KMS-11 (cell line): ENCODE measurements around the gene TMEM14A.

Source experiments
- H2AFZ ChIP-seq: fragments of 200-600 bp; sonication (generic); 2 replicates; pipeline ENCODE4 v1.6.1; 2016; ENCODE audit warnings: antibody characterized with exemption, mixed run types, low read depth
- H3K27ac ChIP-seq: fragments of 200-600 bp; sonication (generic); 2 replicates; pipeline ENCODE4 v1.6.1; 2016; ENCODE audit warnings: mild to moderate bottlenecking, mixed run types
- H3K27me3 ChIP-seq: fragments of 200-600 bp; sonication (generic); 2 replicates; pipeline ENCODE4 v1.6.1; 2017; ENCODE audit warnings: mild to moderate bottlenecking, low read depth, mixed run types, moderate library complexity; ENCODE audit not compliant: insufficient read depth
- H3K36me3 ChIP-seq: fragments of 200-600 bp; sonication (generic); 2 replicates; pipeline ENCODE4 v1.6.1; 2017; ENCODE audit warnings: mild to moderate bottlenecking, mixed run types; ENCODE audit not compliant: insufficient read depth
- H3K4me1 ChIP-seq: fragments of 200-600 bp; sonication (generic); 2 replicates; pipeline ENCODE4 v1.6.1; 2016; ENCODE audit warnings: mild to moderate bottlenecking, low read depth, mixed run types; ENCODE audit not compliant: poor library complexity, severe bottlenecking
- H3K4me2 ChIP-seq: fragments of 200-600 bp; sonication (generic); 2 replicates; pipeline ENCODE4 v1.7.0; 2016; ENCODE audit warnings: mild to moderate bottlenecking, mixed run types
- H3K4me3 ChIP-seq: fragments of 200-600 bp; sonication (generic); IDR thresholded peaks from 2 replicates; pipeline ENCODE4 v1.6.1; 2017; ENCODE audit warnings: low read depth, low read length, mixed read lengths; ENCODE audit not compliant: insufficient read depth
- H3K79me2 ChIP-seq: fragments of 200-600 bp; sonication (generic); 2 replicates; pipeline ENCODE4 v1.6.1; 2016; ENCODE audit warnings: low read depth, mixed run types; ENCODE audit not compliant: insufficient read depth
- H3K9ac ChIP-seq: fragments of 200-600 bp; sonication (generic); 2 replicates; pipeline ENCODE4 v1.6.1; 2016; ENCODE audit warnings: mild to moderate bottlenecking, mixed run types
- H4K20me1 ChIP-seq: fragments of 200-600 bp; sonication (generic); 2 replicates; pipeline ENCODE4 v1.6.1; 2016; ENCODE audit warnings: mild to moderate bottlenecking, mixed run types; ENCODE audit not compliant: insufficient read depth
- CTCF ChIP-seq: fragments of 200-600 bp; sonication (generic); conservative IDR thresholded peaks from 2 replicates; pipeline ENCODE4 v1.6.1; 2017; ENCODE audit warnings: low read depth, mild to moderate bottlenecking, antibody characterized with exemption, low read length, moderate library complexity, mixed read lengths

Gene TMEM14A

DNA sequence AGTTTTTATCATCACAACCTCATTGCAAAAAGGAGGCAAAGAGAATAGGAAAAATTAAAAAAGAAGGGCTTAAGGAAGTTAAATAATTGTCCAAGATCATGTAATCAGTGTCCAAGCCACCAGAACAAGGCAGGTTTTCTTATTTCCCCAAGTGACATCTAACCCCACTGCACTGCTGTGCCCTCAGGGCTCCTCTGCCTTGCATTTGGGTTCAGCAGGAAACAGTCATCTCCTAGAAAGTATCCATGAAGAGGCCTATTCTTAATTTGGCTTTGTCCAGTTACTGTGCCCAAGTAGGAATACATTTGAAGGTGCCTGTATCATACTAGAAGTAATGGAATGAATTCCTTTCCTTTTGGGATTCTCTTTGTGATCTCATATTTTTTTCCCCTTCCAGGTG is 10.5 kb downstream of the TMEM14A start:
- no peaks in the 10 kb centered on the region for H3K36me3 ChIP-seq
- H3K79me2 ChIP-seq = no peaks in the 10 kb centered on the region
- peaks cover 1% of the 10 kb centered on the region for H3K4me1 ChIP-seq
- TF ChIP-seq CTCF = no peak
- H3K4me2 ChIP-seq = no peak overlapping the region
- H4K20me1 ChIP-seq = no peaks in the 10 kb centered on the region
- no peaks in the 10 kb centered on the region for H3K27me3 ChIP-seq
- H3K4me3 ChIP-seq = no peak overlapping the region
- H3K9ac ChIP-seq = no peak overlapping the region
- H2AFZ ChIP-seq = no peak overlapping the region
- no peak overlapping the region for H3K27ac ChIP-seq

DNA sequence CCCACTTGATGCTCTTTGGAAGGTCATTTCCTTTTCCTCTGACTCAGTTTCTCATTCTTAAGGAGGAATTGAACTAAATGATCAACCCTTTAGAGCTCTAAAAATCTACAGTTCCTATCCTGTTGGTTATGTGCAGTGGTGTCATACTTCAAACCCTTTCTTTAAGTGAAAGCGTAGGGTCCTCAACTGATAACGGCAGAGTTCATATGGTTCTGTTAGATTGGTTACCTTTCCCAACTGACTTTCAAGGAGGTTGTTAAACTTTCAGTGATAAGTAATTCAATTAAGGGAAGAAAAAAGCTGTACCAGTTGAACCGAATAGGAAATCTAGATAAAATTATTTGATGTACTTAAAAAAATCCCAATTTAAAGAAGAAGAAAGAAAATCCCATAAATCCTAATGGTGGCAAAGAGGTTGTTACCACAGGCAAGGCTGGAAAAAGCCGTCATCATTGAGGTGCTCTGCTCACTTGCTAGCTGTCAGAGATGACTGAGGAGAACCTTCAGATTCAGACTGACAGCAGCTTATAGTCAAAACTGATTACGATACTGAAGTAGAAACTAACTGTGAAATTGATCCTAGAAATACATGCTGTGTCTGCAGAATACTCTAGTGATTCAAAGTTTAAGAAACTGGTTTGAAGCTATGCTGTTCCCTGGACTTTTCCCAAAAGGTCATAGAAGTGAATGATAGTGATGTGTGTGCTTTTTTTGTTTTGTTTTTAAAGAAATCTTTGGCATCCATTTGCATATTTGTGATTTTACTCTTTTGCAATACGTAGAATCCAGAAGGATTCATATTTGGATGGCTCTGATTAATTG is 16.2 kb downstream of the TMEM14A start:
- H2AFZ ChIP-seq = no peak overlapping the region
- no peak overlapping the region for H3K4me3 ChIP-seq
- no peaks in the 10 kb centered on the region for H4K20me1 ChIP-seq
- H3K4me1 ChIP-seq = no peaks in the 10 kb centered on the region
- H3K4me2 ChIP-seq = no peak overlapping the region
- no peaks in the 10 kb centered on the region for H3K79me2 ChIP-seq
- no peaks in the 10 kb centered on the region for H3K27me3 ChIP-seq
- no peaks in the 10 kb centered on the region for H3K36me3 ChIP-seq
- no peak for TF ChIP-seq CTCF
- no peak overlapping the region for H3K9ac ChIP-seq
- no peak overlapping the region for H3K27ac ChIP-seq

DNA sequence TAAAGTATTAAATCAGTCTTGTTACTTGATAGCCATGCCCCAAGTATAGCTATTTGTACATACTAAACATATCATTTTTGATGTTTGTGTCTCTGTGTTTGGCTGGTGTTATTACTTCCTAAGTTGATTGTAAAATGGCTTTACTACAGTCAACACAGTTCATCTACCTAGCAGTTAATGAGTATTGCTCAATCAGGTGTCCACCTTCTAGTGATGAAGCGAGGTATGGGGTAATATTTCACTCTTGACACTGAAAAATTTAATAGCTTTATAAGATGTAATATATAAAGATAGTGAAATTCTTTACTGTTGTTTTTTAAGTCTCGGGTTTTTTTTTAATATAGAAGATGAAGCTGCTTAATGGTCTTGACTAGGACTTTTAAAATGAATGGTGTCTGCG is 18.9 kb downstream of the TMEM14A start:
- no peaks in the 10 kb centered on the region for H3K27me3 ChIP-seq

DNA sequence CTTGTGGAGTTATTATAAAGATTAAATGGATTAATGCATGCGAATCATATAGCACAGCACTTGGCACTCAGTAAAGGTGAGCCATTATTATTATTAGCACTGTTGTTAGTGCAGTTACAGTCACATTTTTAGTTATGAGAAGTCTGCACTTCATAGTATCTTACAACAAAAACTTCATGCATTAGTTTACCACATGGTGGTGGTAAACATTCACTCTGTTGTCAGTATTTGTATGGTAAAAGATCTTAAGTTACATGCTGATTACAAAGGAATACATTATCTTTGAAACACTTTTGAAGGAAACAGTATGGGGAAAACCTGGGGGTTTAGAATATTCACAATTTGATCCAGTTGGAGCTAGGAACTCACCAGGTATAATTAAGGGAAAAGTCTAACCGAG is 20.8 kb downstream of the TMEM14A start:
- Histone ChIP-seq H4K20me1 (no peaks in the 10 kb centered on the region), H3K4me2 (no peak overlapping the region)

More for the DNA sequence above, 18.9 kb downstream of the TMEM14A start:
- Histone ChIP-seq H3K4me2 (no peak overlapping the region), H3K4me1 (no peaks in the 10 kb centered on the region), H3K79me2 (no peaks in the 10 kb centered on the region), H2AFZ (no peak overlapping the region), H3K36me3 (no peaks in the 10 kb centered on the region), H4K20me1 (no peaks in the 10 kb centered on the region), H3K9ac (no peak overlapping the region), H3K4me3 (no peak overlapping the region), H3K27ac (no peak overlapping the region)
- TF ChIP-seq CTCF = no peak

More for the DNA sequence above, 20.8 kb downstream of the TMEM14A start:
- TF ChIP-seq CTCF = no peak
- H2AFZ ChIP-seq = no peak overlapping the region
- H3K9ac ChIP-seq = no peak overlapping the region
- H3K27me3 ChIP-seq = no peaks in the 10 kb centered on the region
- no peak overlapping the region for H3K4me3 ChIP-seq
- H3K79me2 ChIP-seq = no peaks in the 10 kb centered on the region
- no peaks in the 10 kb centered on the region for H3K4me1 ChIP-seq
- H3K27ac ChIP-seq = no peak overlapping the region
- no peaks in the 10 kb centered on the region for H3K36me3 ChIP-seq
